IMR-90 (cell line): ENCODE results near the gene STXBP6. TPM values are rescaled to one million over a fixed set of nuclear protein-coding genes. Genes with fewer than 3 reads are reported as not detected.

ENCODE experiments used
- ATAC-seq: fragments of 200-7000 bp; cut with Tn5 transposase; 2 replicates; pipeline ENCODE4 v1.9.1; 2020; ENCODE audit warnings: low read depth, mild to moderate bottlenecking, moderate library complexity
- BruUV-seq: library from RNA; stranded (reverse); fragments of 400-500 nt; replicated peaks from 2 replicates; lab custom pipeline; 2021; lab: Mats Ljungman, UMichigan
- CTCF ChIA-PET: fragments of 300-600 bp; formaldehyde crosslinking; extraction: SDS; loops from one replicate; lab custom pipeline; 2021; ENCODE audit warnings: antibody characterized with exemption; lab: Yijun Ruan, JAX
- POLR2A ChIA-PET: fragments of 300-600 bp; sonication (Branson Sonifier 250); formaldehyde crosslinking; loops from one replicate; lab custom pipeline; 2022; ENCODE audit warnings: antibody characterized with exemption; ENCODE audit not compliant: unreplicated experiment; lab: Charles Lee
- DNase-seq: peaks from one replicate; pipeline ENCODE4 v3.0.0; 2013
- H2AFZ ChIP-seq: replicated peaks from 2 replicates; pipeline ENCODE3; 2013; ENCODE audit warnings: low read length, mild to moderate bottlenecking; ENCODE audit not compliant: poor library complexity
- H2AK5ac ChIP-seq: 2 replicates; pipeline ENCODE4 v1.6.1; 2013; ENCODE audit warnings: low read depth, low read length, inconsistent platforms
- H2AK9ac ChIP-seq: replicated peaks from 2 replicates; pipeline ENCODE3; 2013; ENCODE audit warnings: mild to moderate bottlenecking, low read depth, low read length, moderate library complexity; ENCODE audit not compliant: poor library complexity
- H2BK120ac ChIP-seq: 2 replicates; pipeline ENCODE4 v1.6.1; 2013; ENCODE audit warnings: low read depth, low read length, inconsistent platforms
- H2BK15ac ChIP-seq: 3 replicates; pipeline ENCODE4 v1.6.1; 2013; ENCODE audit warnings: low read depth, low read length, inconsistent platforms
- H2BK20ac ChIP-seq: 2 replicates; pipeline ENCODE4 v1.6.1; 2013; ENCODE audit warnings: low read depth, mild to moderate bottlenecking, inconsistent platforms, low read length, moderate library complexity
- H2BK5ac ChIP-seq: 2 replicates; pipeline ENCODE4 v1.6.1; 2013; ENCODE audit warnings: mild to moderate bottlenecking, low read depth, low read length, inconsistent platforms; ENCODE audit not compliant: poor library complexity, severe bottlenecking
- H3K14ac ChIP-seq: replicated peaks from 2 replicates; pipeline ENCODE4 v1.6.1; 2013; ENCODE audit warnings: low read depth, low read length, inconsistent platforms
- H3K18ac ChIP-seq: 2 replicates; pipeline ENCODE4 v1.6.1; 2013; ENCODE audit warnings: low read depth, low read length, control low read depth
- H3K23ac ChIP-seq: 2 replicates; pipeline ENCODE4 v1.6.1; 2013; ENCODE audit warnings: low read depth, low read length, inconsistent platforms
- H3K27ac ChIP-seq: 2 replicates; pipeline ENCODE4 v1.5.1; 2013; ENCODE audit warnings: mild to moderate bottlenecking, control low read depth, low read length; ENCODE audit not compliant: insufficient read depth
- H3K27me3 ChIP-seq: 2 replicates; pipeline ENCODE4 v1.6.1; 2013; ENCODE audit warnings: low read length; ENCODE audit not compliant: control insufficient read depth, insufficient read depth
- H3K36me3 ChIP-seq: 2 replicates; pipeline ENCODE4 v1.6.1; 2013; ENCODE audit warnings: low read length, mixed read lengths; ENCODE audit not compliant: control insufficient read depth, insufficient read depth
- H3K4ac ChIP-seq: 2 replicates; pipeline ENCODE4 v1.6.1; 2013; ENCODE audit warnings: low read depth, low read length, inconsistent platforms
- H3K4me1 ChIP-seq: 2 replicates; pipeline ENCODE4 v1.6.1; 2013; ENCODE audit warnings: low read length, mixed read lengths; ENCODE audit not compliant: control insufficient read depth, insufficient read depth
- H3K4me2 ChIP-seq: 2 replicates; pipeline ENCODE4 v1.6.1; 2013; ENCODE audit warnings: low read depth, mild to moderate bottlenecking, control low read depth, low read length, moderate library complexity
- H3K4me3 ChIP-seq: 2 replicates; pipeline ENCODE4 v1.5.1; 2013; ENCODE audit warnings: low read depth, mild to moderate bottlenecking, control low read depth, low read length, moderate library complexity; ENCODE audit not compliant: insufficient read depth
- H3K56ac ChIP-seq: 2 replicates; pipeline ENCODE4 v1.6.1; 2013; ENCODE audit warnings: low read length, inconsistent platforms; ENCODE audit not compliant: insufficient read depth; ENCODE audit errors: extremely low read depth
- H3K79me1 ChIP-seq, 2 experiments: 2 replicates each; pipeline ENCODE4 v1.6.1; 2013; ENCODE audit warnings: low read length in 2 of 2, inconsistent platforms in 1 of 2, low read depth in 1 of 2
- H3K9ac ChIP-seq: 2 replicates; pipeline ENCODE4 v1.6.1; 2013; ENCODE audit warnings: low read depth, low read length, control low read depth
- H3K9me1 ChIP-seq: 2 replicates; pipeline ENCODE4 v1.6.1; 2013; ENCODE audit warnings: low read length, inconsistent platforms; ENCODE audit not compliant: insufficient read depth
- H3K9me3 ChIP-seq: 2 replicates; pipeline ENCODE4 v1.6.1; 2013; ENCODE audit warnings: low read length; ENCODE audit not compliant: control insufficient read depth, insufficient read depth
- H4K20me1 ChIP-seq: 2 replicates; pipeline ENCODE4 v1.6.1; 2013; ENCODE audit warnings: low read length, inconsistent platforms; ENCODE audit not compliant: insufficient read depth
- H4K5ac ChIP-seq: 2 replicates; pipeline ENCODE4 v1.6.1; 2013; ENCODE audit warnings: mild to moderate bottlenecking, low read depth, low read length, control low read depth
- H4K8ac ChIP-seq, 2 experiments: 2 replicates each; pipeline ENCODE4 v1.6.1; 2013; ENCODE audit warnings: low read depth in 2 of 2, low read length in 2 of 2, control low read depth in 1 of 2, inconsistent platforms in 1 of 2
- H4K91ac ChIP-seq: 2 replicates; pipeline ENCODE4 v1.6.1; 2013; ENCODE audit warnings: low read depth, low read length, inconsistent platforms; ENCODE audit not compliant: insufficient read depth
- CEBPB ChIP-seq: IDR thresholded peaks from 2 replicates; pipeline ENCODE4 v1.6.1; 2012; ENCODE audit warnings: low read depth, low read length, improper control_type of control experiment
- CHD1 ChIP-seq: IDR thresholded peaks from 2 replicates; pipeline ENCODE4 v1.6.1; 2012; ENCODE audit warnings: low read depth, low read length, improper control_type of control experiment
- WGBS, 2 experiments: methylation state at CpG; one replicate each; pipeline versions ENCODE4 v1.1.5 to v1.1.7; 2013; ENCODE audit warnings: missing lambda C conversion rate in 2 of 2; ENCODE audit not compliant: insufficient read length in 1 of 2; ENCODE audit errors: extremely low coverage in 2 of 2; 5-methylcytosine and 5-hydroxymethylcytosine counted together
- dilution Hi-C: fragments of 300-500 bp; cut with HindIII; formaldehyde crosslinking; loops from one replicate; pipeline ENCODE4 v1.14.3; 2018; ENCODE audit warnings: low sequenced_read_pairs; ENCODE audit not compliant: unreplicated experiment
- in situ Hi-C: fragments of 300-500 bp; cut with MboI; formaldehyde crosslinking; loops from 3 replicates; pipeline ENCODE4 v1.14.3; 2019; ENCODE audit warnings: low sequenced_read_pairs, inconsistent platforms, mixed read lengths
- intact Hi-C: fragments of 100-400 bp; cut with micrococcal nuclease; formaldehyde crosslinking; loops from 2 replicates; pipeline ENCODE4 v1.10.0; 2022
- polyA plus RNA-seq, 3 experiments: library from polyadenylated mRNA; depleted of rRNA; stranded (reverse); fragments of >200 nt; gene quantifications; 2 replicates each; pipeline ENCODE4 v1.2.3, GENCODE V29; 2012; ENCODE audit warnings: low replicate concordance in 1 of 3
- total RNA-seq: library from RNA; depleted of rRNA; stranded (reverse); fragments of >200 nt; gene quantifications from 2 replicates; pipeline ENCODE4 v1.2.3, GENCODE V29; 2012

The STXBP6 gene
- total and polyA plus RNA-seq, 2 of the 4 experiments (the other 2 are of a cell fraction), result 14.2 to 14.3 TPM

- H3K4ac ChIP-seq, result peak overlapping the region; percentile 27; the same call in 1 of the 2 replicates
- H3K4me1 ChIP-seq, result peaks cover 4% of the 10 kb centered on the region
- ChIA-PET CTCF (no interaction called here), POLR2A (no interaction called here)
- H3K9ac ChIP-seq, result no peak overlapping the region
- no peak overlapping the region for H3K4me3 ChIP-seq
- no peak overlapping the region for H2AFZ ChIP-seq
- no TSS peak for BruUV-seq
- no peak overlapping the region for H4K8ac ChIP-seq
- no peak overlapping the region for H3K27ac ChIP-seq
- no peaks in the 10 kb centered on the region for H4K20me1 ChIP-seq
- DNase-seq (peak; percentile 75), ATAC-seq (peak; percentile 59)
- H2BK120ac ChIP-seq, result no peak overlapping the region
- H3K9me1 ChIP-seq, result peaks cover 2% of the 10 kb centered on the region; the same call in 1 of the 2 replicates
- no peak overlapping the region for H2AK9ac ChIP-seq
- dilution Hi-C loops (no loop called here), intact Hi-C loops (loop anchor here (5.0 to 10.0 kb wide), 3 partner anchors 113 to 265 kb away; no protein-coding TSS in a partner anchor), in situ Hi-C loops (no loop called here)
- no peak overlapping the region for H3K4me2 ChIP-seq
- H2BK20ac ChIP-seq, result no peak overlapping the region
- H3K36me3 ChIP-seq, result no peaks in the 10 kb centered on the region
- no peak overlapping the region for H3K23ac ChIP-seq
- no peak overlapping the region for H2AK5ac ChIP-seq
- no CpG with 5 or more reads among the region's 2 CpGs for WGBS, 2 experiments
- H2BK5ac ChIP-seq, result peak overlapping the region; percentile 25
- no peaks in the 10 kb centered on the region for H3K9me3 ChIP-seq
- no peak overlapping the region for H4K91ac ChIP-seq
- no peak for TF ChIP-seq CHD1
- peak; percentile 52 for TF ChIP-seq CEBPB
- no peak overlapping the region for H3K56ac ChIP-seq
- no peaks in the 10 kb centered on the region for H3K27me3 ChIP-seq
- H3K18ac ChIP-seq, result no peak overlapping the region
- no peaks in the 10 kb centered on the region for H3K79me1 ChIP-seq
- 0 out of 3 replicates have a peak overlapping the region, but pooled peaks have one; percentile 35 for H2BK15ac ChIP-seq
- H3K14ac ChIP-seq, result no peak overlapping the region
- H4K5ac ChIP-seq, result no peak overlapping the region
Measured at GRCh38 chr14:24849471-24849870, 200.5 kb downstream of the STXBP6 start.
